Amniotic epithelial cell (primary cell): ENCODE measurements around the gene RAP1GAP2.
A peak's percentile ranks its signal among the peaks of the same experiment; 100 is the strongest.
"Not testable (repeated sequence)": the region's sequence is repeated elsewhere in the genome, so short reads cannot be mapped to it uniquely, and the experiment has no call there.

ENCODE experiments used
- DNase-seq: peaks from one replicate; pipeline ENCODE4 v3.0.0-alpha.2; 2010; ENCODE audit warnings: low read depth

Gene RAP1GAP2

DNA sequence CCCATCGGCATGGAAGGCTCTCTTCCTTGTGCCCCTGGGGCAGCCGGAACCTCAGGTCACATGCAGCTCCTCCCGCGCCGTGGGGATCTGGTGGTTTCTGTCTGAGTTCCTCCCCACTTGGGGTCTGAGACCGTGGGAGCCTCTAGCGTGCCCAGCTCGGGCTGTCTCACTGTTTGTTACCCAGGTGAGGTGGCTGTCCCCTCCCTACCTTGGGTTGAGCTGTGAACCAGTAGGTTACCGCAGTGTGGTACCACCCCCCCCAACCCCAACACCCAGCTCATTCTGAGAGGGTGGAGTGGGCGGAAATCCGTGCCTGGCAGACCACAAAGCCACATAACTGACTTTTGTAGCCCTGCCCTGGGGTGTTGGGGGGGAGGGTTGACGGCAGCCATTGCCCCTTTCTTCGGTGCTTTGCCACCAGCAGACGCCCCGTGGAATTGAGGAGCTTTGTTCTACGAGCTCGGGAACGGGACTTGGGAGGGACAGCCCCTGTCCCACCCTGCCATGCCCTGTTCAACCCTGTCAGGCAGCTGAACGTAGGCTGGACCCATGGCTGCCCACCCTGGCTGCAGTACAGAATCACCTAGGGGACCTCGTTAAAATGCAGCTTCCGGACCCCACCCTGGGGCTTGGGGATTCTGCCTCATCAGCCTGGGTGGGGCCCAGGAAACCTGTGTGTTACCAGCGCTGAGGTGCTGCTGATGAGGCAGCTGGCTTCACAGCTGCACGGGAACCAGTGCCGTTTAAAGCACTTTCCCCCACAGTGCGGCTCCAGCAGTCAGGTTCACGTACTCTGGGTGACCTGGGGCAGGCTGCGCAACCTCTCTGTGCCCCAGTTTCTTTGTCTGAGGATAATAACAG lies 18.5 kb downstream of the RAP1GAP2 start:
- DNase-seq, result no peak

DNA sequence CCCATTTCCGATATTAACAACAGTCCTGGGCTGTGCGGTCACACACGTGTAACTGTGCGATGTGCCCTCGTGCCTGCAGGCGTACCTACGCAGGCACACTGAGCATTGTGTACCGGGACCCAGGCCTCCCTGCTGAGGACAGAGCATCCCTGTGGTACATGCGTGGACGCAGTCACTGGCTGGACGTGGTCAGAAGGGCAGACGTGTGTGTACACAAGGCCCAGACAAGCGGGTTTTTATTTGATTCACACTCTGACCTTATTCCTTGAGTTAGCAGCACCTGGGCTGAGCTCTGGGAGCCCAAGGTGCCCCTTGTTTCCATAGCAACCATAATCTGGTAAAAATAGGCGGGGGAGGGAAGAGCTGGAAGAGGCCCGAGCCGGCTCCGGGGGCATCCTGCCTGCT lies 19.5 kb downstream of the RAP1GAP2 start:
- DNase-seq, result no peak

DNA sequence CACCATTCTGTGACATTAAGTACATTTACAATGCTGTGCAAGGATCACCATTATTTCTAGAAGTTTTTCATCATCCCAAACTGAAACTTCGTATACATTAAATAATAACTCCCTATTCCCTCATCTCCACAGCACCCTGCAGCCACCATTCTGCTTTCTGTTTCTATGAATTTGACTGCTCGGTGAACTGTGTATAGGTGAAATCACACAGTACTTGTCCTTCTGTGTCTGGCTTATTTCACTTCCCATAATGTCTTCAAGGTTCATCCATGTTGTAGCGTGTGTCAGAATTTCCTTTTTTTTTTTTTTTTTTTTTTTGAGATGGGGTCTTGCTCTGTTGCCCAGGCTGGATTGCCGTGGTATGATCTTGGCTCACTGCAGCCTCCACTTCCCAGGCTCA lies 20.4 kb downstream of the RAP1GAP2 start:
- DNase-seq, result no peak

DNA sequence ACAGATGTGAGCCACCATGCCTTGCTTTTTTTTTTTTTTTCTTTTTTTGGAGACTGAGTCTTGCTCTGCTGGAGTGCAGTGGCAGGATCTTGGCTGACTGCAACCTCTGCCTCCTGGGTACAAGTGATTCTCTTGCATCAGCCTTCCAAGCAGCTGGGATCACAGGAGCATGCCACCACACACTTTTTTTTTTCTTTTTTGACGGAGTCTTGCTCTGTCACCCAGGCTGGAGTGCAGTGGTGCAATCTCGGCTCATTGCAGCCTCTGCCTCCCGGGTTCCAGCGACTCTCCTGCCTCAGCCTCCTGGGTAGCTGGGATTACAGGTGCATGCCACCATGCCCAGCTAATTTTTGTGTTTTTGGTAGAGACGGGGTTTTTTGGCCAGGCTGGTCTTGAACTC lies 23.1 kb downstream of the RAP1GAP2 start:
- DNase-seq, result not testable (repeated sequence)

DNA sequence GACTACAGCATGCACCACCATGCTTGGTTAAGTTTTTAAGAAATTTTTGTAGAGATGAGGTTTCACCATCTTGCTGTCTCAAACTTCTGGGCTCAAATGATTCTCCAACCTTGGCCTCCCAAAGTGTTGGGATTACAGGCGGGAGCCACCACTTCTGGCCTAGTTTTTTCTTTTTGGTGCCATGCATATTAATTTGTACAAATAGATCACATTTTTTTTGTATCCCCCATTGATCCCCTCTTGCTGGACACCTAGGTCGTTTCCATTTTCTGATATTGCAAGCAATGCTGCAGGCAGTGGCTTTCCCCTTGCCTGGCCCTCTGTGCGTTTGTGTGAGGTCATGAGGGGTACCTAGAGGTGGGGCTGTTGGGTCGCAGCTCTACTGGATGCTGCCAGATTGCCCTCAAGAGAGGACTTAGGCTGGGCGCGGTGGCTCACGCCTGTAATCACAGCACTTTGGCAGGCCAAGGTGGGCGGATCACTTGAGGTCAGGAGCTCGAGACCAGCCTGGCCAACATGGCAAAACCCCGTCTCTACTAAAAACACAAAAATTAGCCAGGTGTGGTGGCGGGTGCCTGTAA lies 23.8 kb downstream of the RAP1GAP2 start:
- no peak for DNase-seq

DNA sequence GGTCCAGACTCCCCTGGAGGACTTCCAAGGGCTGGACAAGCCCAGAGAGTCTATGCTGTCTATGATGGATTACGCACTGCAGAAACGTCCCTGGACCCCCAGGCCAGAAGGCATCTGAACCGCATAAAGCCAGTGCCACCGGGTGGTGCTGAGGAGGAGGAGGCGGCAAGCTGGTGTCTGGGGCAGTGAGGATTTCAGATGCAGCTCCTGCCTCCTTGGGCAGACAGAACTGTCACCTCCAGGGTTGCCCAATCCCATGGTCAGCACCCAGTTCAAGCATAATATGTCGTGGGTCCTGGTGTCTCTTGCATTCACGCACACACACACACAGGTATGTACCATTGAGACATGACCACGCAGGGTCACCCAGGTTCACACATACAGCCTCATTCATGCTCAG lies 25.6 kb downstream of the RAP1GAP2 start:
- DNase-seq, result no peak

DNA sequence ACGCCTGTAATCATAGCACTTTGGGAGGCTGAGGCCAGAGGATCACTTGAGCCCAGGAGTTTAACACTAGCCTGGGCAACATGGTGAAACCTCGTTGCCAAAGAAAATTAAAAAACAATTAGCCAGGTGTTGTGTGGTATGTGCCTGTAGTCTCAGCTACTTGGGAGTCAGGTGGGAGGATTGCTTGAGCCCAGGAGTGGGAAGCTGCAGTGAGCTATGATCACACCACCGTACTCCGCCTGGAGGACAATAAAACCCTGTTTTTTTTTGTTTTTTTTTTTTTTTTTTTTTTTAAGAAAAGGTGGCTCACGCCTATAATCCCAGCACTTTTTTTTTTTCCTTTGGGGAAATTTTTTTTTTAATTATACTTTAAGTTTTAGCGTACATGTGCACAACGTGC lies 26.1 kb downstream of the RAP1GAP2 start:
- no peak for DNase-seq

DNA sequence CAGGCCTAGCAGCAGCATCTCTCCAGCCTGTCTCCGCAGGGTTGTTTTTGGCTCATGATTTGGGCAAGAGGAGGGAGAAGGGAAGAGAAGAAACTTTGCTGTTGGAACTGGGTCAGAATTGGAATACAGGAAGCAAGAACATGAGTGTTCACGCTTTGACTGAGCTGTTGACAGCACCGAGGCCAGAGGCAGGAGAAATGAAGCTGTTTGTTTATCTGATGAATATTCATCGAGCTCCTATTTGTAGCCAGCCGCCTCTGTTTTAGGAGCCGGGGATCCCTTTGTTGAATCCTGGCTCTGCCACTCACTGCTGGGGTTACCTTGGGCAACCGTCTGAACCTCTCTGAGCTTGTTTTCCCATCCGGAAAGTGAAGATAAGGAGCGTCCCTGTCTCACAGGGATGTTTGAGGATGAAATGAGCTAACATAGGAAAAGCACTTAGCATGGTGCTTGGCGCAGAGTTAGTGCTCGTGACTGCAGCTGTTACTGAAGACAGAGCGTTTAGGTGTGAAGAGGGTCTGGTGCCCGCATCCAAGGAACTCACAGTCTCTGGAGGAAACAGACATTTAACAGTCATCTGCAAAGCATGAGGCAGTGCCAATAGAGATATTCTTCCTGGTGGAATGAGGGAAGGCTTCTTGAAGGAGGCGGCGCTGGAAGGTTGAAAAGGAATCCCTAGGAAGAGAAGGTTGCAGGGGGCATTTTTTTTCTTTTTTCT lies 29.2 kb downstream of the RAP1GAP2 start:
- no peak for DNase-seq

DNA sequence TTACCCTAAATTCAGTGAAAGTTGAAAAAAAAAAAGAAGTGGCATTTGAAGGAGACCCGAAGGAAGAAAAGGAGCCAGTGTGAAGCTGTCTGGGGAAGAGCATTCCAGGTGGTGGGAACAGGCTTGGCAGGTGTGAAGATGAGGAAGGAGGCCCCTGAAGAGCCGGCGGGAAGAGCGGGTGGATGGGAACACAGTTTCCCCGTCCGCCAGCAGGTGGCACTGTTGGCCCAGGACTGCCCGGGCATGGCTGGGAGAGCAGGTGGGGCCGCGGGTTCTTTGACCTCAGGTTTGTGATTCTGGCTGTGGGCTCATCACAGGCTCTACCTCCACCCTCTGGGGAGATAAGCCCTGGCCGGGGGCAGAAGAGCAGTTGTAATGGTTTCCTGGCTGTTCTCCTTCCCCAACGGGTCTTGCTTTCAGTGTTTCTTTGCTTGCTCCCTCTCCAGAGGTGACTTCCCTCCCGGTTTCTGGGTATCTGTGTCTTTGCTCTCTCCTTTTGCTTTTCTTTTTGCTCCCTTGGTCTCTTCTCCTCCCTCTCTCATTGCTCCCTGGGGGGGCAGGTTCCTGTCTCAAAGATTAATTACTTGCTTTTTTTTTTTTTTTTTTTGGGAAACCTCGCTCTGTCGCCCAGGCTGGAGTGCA lies 32.3 kb downstream of the RAP1GAP2 start:
- DNase-seq, result peak; percentile 13

DNA sequence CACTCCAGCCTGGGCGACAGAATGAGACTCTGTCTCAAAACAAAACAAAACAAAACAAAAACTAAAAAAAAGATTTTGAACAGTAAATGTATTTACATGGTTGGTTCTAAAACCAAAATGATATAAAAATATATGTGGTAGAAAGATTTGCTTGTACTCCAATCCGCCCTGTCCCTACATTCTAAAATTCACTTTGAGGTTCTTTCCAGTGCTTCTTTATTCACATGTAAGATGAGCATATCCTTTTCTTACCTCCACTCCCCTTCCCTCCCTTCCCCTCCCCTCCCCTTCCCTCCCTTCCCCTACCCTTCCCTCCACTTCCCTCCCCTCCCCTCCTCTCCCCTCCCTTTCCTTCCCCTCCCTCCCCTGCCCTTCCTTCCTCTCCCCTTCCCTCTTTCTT lies 34.4 kb downstream of the RAP1GAP2 start:
- no peak for DNase-seq

DNA sequence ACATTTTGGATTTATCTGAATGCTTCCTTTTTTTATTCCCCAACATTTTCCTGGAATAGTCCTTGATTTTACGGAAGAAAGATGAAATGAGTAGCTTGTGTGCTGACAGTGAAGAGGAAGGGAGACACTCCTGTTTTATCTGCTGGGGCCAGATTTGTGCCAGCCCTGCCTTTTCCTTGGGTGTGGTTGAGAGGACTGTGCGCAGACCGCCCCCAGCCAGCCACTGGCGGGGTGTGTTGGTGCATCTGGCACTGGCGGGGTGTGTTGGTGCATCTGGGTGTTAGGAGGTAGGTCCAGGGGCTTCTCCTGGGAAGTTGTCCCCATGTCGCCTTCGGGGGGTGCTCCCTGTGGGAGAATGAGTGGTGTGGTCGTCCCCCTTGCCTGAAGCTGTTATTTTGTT lies 39.5 kb downstream of the RAP1GAP2 start:
- DNase-seq, result no peak

DNA sequence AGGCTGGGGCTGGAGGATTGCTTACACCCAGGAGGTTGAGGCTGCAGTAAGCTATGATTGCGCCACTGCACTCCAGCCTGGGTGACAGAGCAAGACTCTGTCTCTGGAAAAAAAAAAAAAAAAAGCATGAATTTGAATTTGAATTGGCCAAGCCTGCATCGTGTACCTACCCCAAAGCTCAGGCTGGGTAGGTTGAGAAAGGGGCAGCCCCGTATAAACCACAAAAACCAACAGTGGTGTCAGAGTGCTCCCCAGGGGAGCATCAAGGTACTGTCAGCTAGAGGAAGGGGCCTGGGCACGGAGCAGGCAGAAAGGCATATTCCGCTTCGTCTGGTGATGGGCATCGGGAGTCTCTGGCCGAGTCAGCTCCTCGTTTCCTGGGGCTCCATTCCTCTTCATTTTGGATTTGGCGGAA lies 40.9 kb downstream of the RAP1GAP2 start:
- DNase-seq, result no peak

DNA sequence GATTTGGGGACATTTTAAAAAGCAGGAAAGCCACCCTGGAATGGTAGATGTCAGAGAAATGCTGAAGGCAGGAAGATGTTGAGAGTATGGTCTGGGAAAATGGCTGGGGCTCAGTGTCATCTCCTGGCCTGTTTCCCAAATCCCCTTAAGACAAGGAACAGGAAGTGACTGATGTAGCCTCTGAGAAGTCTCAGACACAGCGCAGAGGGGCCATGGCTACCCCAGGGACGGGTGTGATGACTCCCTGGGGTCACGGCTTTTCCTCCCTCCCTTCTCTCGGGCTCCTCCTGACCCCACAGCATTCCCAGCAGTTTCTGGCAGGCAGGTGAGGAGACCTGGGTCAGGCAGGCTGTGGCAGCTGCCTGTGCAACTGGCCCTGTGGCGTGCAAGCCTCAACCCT lies 45.4 kb downstream of the RAP1GAP2 start:
- DNase-seq, result no peak

DNA sequence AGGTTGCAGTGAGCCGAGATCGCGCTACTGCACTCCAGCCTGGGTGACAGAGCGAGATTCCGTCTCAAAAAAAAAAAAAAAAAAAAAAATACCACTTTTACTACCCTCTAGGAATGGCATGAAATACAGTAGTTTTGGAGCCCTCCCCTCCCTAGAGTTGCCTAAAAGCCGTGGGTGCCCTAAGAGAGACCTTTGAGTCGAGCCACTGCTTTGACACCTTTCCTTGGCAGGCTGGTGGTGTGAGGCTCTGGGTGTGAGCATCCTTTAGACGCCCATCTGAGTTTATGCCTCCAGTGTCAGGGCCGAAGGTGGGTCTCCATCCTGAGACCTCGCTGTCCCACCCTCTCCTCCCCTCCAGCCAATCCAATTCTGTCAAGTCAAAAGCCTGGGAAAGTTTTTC lies 46.2 kb downstream of the RAP1GAP2 start:
- no peak for DNase-seq

DNA sequence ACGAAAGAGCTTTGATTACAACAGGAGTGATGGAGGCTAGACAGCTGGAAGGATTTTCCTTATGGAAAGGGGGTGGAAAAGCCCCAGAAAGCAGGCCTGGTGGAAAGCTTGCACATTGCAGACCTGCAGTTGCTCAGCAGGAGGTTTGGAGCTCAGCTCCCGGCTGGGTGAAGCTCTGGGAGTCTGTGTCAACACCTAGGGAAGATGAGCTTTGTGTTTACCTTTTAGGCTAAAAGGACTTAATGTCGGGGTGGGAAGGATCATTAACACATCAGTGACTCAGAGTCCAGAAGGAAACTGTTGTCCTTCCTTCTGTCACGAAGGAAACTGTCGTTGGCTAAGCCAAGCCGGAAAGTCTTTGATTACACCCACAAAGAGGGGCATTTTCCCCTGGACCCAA lies 48.2 kb downstream of the RAP1GAP2 start:
- no peak for DNase-seq

DNA sequence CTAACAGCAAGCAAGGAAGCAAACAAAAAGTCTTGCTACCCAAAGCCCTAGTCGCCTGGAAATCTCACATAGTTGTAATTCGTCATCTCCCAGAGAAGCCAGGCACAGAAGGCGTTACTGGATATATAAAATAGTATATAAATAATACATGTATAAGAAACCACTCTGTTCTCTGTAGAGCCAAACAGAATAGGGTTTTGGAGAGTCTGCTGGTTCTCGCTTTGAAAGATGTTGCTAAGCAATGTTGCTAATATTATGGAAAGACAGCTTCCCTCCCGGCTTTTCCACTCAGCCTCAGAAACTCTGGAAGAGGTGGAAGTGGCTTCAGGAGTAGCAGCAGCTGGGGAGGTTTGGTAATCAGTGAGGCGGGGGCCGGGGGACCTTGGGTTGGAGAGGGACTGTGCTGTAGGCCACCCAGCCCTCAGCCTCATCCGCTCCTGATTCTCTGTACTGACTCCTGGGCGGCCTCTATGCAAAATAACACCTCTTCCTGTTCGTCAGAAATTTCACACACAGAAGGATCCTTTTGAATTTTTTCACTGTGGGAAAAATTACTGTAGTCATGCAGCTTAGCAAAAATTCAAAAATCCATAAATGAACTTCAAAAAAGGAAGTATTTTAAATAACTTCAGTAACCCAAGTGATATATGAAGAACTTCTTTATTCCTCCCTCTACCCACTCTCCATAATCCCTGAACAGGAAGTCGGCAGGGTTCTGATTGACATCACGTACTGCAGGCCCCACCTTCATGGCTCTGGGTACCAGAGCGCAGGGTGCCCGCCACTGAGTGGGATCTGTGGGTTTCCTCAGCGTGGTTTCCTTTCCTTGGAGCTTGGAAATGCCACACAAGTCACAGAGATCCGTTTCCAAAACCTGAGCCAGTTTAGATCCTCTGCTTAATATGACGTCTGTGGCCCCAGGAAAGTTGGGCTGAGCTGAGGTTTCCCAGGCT lies 51.4 kb downstream of the RAP1GAP2 start:
- DNase-seq, result no peak

DNA sequence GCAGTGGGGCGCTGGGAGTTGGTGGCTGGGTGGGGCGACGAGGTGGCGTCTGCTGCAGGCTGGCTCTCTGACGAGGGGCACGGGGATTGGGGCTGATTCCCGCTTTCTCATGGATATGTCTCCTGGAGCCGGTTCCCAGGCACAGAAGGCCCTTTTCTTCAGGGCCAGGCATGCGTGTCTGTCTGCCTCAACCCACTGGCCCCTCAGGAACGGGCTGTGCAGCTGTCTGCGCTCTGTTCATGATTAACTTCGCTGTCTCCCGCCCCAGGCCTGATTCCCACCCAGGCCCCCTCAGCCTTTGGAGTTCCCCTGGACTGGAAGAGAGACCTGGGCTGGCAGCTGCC lies 53.1 kb downstream of the RAP1GAP2 start:
- DNase-seq, result no peak

DNA sequence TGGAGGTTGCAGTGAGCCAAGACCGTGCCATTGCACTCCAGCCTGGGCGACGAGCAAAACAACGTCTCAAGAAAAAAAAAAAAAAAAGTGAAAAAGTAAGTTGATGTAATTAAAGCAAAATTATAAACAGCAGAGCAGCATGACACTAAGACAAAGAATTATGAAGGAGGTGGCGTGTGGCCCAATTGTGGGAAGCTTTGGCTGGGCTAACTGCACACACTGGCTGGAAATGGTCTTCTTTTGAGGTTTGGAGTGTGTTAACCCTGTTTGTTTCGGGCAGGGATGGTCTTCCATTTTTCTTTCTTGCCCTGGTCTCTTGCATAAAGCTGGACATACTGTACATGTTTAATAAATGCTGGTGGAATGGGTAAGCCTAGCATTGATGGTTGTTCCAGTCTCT lies 54.8 kb downstream of the RAP1GAP2 start:
- no peak for DNase-seq

DNA sequence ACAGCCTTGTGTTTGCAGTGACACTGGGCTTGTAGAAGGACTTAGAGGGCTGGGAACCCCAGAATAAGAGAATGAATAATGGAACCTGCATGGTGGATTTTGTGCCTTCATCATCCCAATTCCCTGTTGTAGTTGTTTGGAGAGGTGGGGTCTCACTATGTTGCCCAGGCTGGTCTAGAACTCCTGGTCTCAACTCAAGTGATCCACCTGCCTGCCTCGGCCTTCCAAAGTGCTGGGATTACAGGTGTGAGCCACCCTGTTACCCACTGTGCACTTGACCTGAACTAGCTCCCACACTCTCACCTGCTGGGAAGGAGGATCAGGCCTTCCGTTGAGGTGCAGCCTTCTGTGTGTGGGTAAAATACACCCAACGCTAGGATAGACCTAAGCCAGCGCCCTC lies 55.4 kb downstream of the RAP1GAP2 start:
- DNase-seq, result no peak

DNA sequence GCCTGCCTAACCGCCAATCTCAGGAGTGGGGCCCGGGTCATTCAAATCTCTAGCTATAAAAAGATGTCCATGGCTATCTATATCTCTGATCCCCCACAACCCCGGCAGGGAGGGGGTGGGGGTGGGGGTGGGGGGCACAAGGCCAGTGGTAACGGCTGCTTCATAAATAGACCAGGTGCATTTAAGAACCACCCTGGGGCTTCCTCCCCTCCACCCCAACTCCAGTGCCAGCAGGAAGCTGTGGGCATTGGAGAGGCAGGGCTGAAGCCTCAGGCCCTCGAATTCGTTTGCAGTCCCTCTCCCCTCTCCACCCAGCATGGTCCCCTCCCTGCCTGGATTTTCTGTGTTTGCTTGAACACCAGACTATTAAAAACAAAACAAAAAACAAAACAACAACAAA lies 56.0 kb downstream of the RAP1GAP2 start:
- DNase-seq, result no peak

DNA sequence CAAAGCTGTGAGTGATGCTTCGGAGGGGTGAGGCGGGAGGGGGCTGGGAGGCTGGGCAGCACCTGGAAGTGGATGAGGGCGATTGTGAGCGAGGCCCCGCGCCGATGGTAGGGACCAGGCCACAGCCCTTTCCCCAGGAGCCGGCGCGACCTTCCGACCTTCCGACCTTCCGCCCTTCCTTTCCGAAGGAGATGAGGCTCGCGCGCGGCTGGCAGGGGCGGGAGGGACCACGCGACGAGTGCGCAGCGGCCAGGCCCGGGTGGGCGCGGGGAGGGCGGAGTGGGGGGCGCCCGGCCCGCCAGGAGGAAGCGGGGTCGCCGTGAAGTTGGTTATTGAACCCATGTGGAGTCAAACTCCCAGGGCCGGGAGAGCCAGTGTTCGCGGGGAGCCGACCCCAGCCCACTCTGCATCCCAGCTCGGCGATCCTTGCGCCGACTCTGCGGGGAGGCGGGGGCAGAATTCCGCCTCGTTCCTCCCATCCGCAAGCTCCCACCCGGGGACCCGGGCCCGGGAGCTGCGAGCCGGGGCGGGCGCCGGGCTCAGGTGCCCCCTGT lies 56.6 kb downstream of the RAP1GAP2 start:
- DNase-seq, result no peak
